Measurements from ENCODE around the gene MATR3.

MATR3 gene

DNA sequence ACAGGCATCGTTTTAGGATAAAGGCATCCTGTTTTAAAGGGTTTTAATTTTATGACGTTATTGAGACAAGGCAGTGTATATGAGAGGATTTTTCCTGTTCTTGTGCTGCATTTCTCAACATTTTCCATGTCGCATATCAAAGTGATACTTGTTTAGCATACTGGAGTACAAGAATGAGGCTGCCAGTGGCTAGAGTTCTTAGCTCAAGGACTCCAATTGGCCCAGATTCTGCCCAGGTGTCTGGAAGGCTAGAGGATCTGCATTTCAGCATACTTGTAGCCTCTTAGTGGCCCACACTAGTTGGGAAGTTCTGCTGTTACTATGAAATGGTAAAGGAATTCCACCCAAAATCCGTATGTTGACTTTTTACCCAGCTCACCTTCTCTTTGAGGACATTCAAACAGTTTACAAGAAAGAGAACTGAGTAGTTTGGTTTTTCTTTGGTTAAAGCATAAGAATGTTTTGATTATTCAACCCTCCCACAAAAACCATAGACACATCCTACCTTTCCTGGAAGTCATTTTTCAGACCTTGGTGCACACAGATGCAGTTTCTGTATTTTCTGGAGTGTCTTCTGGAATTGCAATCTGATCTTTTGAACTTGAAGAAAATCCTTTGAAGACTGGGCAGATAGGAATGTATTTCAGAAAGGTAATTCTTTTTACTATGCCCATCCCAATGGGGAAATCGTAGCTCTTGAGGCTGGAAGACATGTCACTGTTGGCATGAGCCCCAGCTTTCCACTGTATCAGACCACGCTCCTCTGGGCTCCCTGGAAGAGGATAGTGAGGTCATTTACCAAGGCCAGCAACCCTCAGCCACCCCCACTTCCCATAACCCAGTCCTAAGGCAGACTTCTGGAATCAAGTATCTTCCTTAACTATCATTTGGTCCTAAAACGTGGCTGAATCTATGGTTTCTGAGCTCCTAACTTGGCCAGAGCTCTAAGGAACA, 78.2 kb downstream of the MATR3 start:
- no peak overlapping the region for H3K9ac ChIP-seq (ENCODE audit: low read length)
- no peak overlapping the region for H3K4me3 ChIP-seq (ENCODE audit: low read length)
- peaks cover 10% of the 10 kb centered on the region for H3K4me1 ChIP-seq (ENCODE audit: control insufficient read depth, insufficient read depth, low read length)
- no peaks in the 10 kb centered on the region for H3K36me3 ChIP-seq (ENCODE audit: control insufficient read depth, insufficient read depth, low read length)
- no peaks in the 10 kb centered on the region for H3K27me3 ChIP-seq (ENCODE audit: control insufficient read depth, insufficient read depth, low read length)
- H3K9me3 ChIP-seq (ENCODE audit: control insufficient read depth, low read length): no peaks in the 10 kb centered on the region

DNA sequence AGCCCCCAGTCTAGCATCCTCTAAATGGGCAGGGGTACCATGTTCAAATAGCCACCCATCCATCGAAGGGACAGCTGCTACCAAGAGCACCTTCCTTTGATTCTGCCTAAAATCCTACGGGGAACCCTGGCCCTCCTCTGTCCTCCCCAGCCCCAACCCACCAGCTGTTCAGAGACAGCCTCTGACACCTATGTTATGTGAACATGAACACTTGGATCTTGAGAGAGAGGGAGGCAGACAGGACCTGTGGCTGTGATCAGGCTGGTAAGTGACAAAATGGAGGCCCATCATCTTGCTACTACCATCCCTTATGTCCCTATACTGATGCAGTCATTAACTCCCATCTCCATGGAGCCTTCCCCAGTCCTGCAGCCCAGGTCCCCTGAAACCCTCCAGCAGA, 81.4 kb downstream of the MATR3 start:
- no peaks in the 10 kb centered on the region for H3K36me3 ChIP-seq (ENCODE audit: control insufficient read depth, insufficient read depth, low read length)

DNA sequence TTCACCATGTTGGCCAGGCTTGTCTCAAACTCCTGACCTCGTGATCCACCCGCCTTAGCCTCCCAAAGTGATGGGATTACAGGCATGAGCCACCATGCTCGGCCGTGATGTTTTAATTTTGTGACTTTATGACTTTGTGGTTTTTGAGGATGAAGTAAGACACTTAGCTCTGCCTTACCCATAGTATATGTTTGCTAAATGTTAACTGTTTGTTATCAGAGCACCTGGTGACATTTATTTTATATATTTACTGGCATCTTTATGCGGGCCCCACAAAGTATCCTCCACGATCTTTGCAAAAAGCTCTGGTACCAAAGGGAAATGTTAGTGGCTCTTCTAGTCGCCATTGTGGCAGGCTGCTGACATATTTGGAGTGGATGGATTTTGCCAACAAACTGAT, 82.8 kb downstream of the MATR3 start:
- Histone ChIP-seq H3K9ac (ENCODE audit: low read length) (no peak overlapping the region), H3K4me3 (ENCODE audit: low read length) (no peak overlapping the region), H3K4me1 (ENCODE audit: control insufficient read depth, insufficient read depth, low read length) (peaks cover 23% of the 10 kb centered on the region), H3K36me3 (ENCODE audit: control insufficient read depth, insufficient read depth, low read length) (no peaks in the 10 kb centered on the region), H3K27me3 (ENCODE audit: control insufficient read depth, insufficient read depth, low read length) (no peaks in the 10 kb centered on the region), H3K9me3 (ENCODE audit: control insufficient read depth, low read length) (no peaks in the 10 kb centered on the region)

More for the DNA sequence above, 81.4 kb downstream of the MATR3 start:
- Histone ChIP-seq H3K9me3 (ENCODE audit: control insufficient read depth, low read length) (no peaks in the 10 kb centered on the region), H3K4me3 (ENCODE audit: low read length) (no peak overlapping the region), H3K9ac (ENCODE audit: low read length) (no peak overlapping the region), H3K4me1 (ENCODE audit: control insufficient read depth, insufficient read depth, low read length) (peaks cover 23% of the 10 kb centered on the region), H3K27me3 (ENCODE audit: control insufficient read depth, insufficient read depth, low read length) (no peaks in the 10 kb centered on the region)

DNA sequence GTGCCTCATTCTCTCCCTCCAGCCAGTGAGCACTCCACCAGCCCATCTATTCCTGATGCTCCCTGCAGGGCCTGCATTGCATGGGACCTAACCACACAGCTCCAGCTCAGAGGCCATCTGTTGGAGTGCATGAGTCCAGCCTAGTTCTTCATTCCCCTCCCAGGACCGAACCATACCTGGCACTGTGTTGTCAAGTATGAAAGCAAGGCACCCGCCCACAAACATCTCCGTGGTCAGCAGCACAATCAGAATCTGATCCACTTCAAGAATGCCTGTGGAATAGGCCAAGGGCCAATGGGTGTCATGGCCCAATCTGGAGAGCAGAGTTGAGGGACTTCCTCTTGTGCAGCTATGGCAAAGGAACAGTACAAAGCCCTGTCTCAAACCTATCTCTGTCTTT, 83.7 kb downstream of the MATR3 start:
- no peaks in the 10 kb centered on the region for H3K36me3 ChIP-seq (ENCODE audit: control insufficient read depth, insufficient read depth, low read length)
- H3K4me3 ChIP-seq (ENCODE audit: low read length): no peak overlapping the region
- peaks cover 23% of the 10 kb centered on the region for H3K4me1 ChIP-seq (ENCODE audit: control insufficient read depth, insufficient read depth, low read length)
- no peaks in the 10 kb centered on the region for H3K27me3 ChIP-seq (ENCODE audit: control insufficient read depth, insufficient read depth, low read length)
- no peaks in the 10 kb centered on the region for H3K9me3 ChIP-seq (ENCODE audit: control insufficient read depth, low read length)
- no peak overlapping the region for H3K9ac ChIP-seq (ENCODE audit: low read length)

DNA sequence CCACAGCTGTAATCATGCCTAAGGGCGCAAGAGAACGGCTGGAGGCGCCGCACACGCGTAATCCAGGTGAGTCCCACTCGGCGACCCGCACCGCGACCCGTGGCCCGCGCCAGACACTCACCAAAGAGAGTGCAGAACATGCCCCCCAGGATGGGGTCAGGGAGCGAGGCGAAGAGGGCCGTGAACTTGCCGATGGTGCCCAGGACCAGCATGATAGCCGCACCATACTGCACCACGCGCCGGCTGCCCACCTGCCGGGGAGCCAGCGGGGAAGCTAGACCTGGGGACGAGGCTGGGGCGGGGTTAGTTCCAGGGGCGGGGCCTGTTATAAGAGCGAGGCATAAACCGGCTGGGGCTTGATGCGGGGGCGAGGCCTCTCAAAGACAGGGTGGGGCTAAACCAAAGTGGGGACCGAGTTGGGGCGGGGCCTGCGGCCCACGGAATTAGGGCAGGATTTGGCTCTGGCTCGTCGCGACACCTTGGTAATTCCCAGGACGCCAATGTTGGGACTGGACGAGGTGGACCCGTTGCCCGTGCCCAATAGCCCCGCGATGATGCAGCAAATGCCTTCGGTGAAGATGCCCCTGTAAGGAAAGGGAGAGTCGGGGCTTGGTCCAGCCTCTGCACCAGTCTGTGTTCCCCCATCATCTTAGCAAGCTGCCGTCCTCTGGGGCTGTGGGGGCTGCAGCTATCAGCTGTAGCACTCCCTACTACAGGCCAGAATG, 84.7 kb downstream of the MATR3 start:
- Histone ChIP-seq H3K4me3 (ENCODE audit: low read length) (no peak overlapping the region), H3K27me3 (ENCODE audit: control insufficient read depth, insufficient read depth, low read length) (no peaks in the 10 kb centered on the region), H3K4me1 (ENCODE audit: control insufficient read depth, insufficient read depth, low read length) (peaks cover 21% of the 10 kb centered on the region), H3K9me3 (ENCODE audit: control insufficient read depth, low read length) (no peaks in the 10 kb centered on the region), H3K9ac (ENCODE audit: low read length) (no peak overlapping the region), H3K36me3 (ENCODE audit: control insufficient read depth, insufficient read depth, low read length) (no peaks in the 10 kb centered on the region)

DNA sequence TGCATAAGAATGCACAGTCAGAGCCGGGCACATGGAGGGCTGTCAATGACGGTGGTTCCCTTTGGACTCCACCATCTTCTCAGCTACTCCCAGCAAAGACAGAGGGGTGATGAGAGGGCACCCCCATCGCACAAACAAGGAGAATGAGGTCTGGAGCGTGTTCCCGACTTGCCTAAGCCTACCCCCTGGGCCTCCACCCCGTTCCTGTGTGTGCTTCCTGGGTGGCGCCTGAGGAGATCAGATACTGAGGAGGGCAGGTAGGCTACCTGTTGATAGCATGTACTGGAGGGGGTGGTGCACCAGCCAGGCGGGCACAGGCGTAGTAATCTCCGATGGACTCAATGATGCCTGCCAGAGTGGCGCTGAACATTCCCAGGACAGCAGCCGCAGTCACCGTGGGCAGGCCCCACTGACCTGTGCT, 85.4 kb downstream of the MATR3 start:
- Histone ChIP-seq H3K9ac (ENCODE audit: low read length) (no peak overlapping the region), H3K4me3 (ENCODE audit: low read length) (no peak overlapping the region), H3K36me3 (ENCODE audit: control insufficient read depth, insufficient read depth, low read length) (no peaks in the 10 kb centered on the region), H3K9me3 (ENCODE audit: control insufficient read depth, low read length) (no peaks in the 10 kb centered on the region), H3K4me1 (ENCODE audit: control insufficient read depth, insufficient read depth, low read length) (peaks cover 16% of the 10 kb centered on the region), H3K27me3 (ENCODE audit: control insufficient read depth, insufficient read depth, low read length) (no peaks in the 10 kb centered on the region)

DNA sequence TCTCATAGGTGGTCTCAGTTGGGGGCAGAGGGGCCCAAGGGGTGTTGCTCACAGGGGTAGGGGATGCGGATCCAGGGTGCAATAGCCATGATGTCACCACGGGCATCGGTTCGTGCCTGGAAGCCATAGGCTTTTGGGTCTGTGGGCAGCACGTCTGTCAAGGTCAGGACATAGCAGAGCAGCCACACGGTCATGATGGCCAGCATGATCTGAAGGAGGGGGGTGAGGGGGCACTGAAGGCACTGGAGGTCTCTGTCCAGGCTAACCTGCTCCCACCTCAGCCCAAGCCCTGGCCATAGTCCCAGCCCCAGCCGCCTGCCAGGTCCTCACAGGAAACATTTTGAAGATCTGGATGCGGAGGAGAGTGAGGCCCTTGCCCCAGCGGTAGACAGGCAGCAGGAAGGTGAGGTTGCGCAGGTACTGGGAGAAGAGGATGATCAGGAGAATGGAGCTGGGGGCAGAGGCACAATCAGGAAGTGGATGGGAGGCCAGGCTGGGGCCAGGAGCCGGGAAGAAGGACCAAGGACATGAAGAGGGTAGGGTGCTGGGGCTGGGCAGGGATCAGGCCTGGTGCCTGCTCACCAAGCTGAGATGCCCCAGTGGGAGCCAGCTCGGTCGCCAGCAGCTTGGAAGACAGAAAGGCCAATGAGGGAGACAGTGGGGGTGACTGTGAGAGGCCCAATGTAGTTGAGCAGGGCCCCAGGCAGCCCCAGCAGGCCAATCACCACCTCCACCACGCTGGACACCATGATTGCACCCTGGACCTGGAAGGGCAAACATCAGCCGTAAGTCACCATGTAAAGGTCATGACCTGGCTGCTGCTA, 86.3 kb downstream of the MATR3 start:
- H3K9me3 ChIP-seq (ENCODE audit: control insufficient read depth, low read length): no peaks in the 10 kb centered on the region
- H3K27me3 ChIP-seq (ENCODE audit: control insufficient read depth, insufficient read depth, low read length): no peaks in the 10 kb centered on the region
- H3K4me3 ChIP-seq (ENCODE audit: low read length): no peak overlapping the region
- H3K4me1 ChIP-seq (ENCODE audit: control insufficient read depth, insufficient read depth, low read length): peaks cover 23% of the 10 kb centered on the region
- no peaks in the 10 kb centered on the region for H3K36me3 ChIP-seq (ENCODE audit: control insufficient read depth, insufficient read depth, low read length)
- H3K9ac ChIP-seq (ENCODE audit: low read length): no peak overlapping the region
